Putamen (tissue), 1 donor: ENCODE data around the gene U2AF1L4.

ENCODE experiments used
- DNase-seq: peaks from one replicate; pipeline ENCODE4 v3.0.0-alpha.2; 2016; ENCODE audit warnings: low spot score

The U2AF1L4 gene

GRCh38 chr19:35757231-35757748, 12.1 kb upstream of the U2AF1L4 start:
- no peak for DNase-seq

DNA sequence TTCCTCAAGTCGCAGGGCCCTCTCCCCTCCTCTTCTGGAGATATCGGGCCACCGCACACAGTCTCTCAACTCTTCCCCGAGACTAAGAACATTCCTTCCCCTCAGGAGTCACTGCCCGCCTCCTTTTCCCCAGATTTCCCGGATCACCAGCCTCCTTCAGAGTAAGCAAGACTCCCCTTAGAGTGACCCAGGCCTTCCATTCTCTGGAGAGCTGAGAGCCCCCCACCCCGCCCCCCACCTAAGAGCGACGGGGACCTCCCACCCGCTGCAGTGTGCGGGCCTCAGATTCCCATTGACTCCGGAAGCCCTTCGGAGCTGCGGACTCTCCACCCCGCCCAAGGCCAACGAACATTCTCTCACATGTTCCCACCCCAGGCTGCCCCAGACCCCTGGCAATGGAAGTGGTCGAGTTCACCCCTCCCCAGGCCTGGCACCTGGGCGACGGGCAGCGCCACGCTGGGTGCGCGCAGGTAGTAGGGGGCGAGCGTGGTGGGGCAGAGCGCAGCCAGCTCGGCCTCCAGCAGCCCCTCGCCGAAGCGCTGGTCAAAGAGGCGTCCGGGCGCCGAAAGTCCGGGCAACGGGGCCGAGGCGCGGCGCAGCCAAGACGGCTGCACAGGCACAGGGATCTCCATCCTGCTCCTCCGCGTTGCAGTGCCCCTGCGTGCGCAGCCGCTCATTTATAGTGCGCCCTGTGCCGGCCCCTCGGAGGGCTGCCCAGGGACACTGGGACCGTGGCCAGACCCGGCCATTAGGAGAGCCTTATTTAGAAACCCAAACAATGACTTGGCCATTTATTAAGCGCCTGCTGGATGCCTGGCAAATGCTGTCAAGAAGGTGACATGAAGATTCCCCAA, 11.4 kb upstream of the U2AF1L4 start, which contains the start of gene HSPB6:
Gene HSPB6, minus strand, starts transcription at position 653 of the 854 bp plus-strand sequence. Its CDS starts 21 bp downstream, at position 632.
- DNase-seq: no peak

DNA sequence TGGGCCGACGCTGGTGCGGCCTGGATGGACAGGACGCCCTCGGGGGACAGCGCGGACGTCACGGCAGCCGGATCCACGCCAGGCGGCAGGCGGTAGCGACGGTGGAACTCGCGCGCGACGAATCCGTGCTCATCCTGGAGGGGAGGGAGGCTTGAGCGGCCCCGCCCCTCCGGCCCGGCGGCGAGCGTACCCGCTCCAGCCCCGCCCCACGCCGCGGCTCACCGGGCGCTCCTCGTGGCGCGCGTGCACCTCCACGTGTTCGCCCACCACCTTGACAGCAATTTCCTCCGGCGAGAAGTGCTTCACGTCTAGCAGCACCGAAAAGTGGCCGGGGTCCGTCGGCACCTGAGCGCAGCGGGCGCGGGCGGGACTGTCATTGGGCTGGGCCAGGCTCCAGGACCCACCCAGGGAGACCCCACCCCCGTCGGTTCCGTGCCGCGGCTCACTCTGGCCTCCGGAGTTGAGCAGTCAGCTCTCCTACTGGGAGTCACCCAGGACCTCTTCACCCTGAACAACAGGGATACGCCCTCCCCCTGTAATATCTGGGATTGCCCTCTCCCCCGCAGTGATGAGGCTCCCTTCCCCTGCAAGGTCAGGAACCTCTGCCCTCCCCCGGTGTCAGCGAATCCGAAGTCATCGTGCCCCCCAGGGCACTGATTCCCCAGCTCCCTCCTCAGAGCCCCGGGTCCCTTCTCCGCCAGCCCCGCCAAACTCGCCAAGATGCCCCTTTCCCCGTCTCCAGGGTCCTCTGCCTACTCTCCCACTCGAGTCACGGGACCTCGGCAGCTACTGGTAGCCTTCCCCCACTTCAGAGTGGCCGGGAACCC, 10.5 kb upstream of the U2AF1L4 start:
- DNase-seq: no peak

- no peak for DNase-seq
Measured at GRCh38 chr19:35755131-35755549, 9.9 kb upstream of the U2AF1L4 start.

DNA sequence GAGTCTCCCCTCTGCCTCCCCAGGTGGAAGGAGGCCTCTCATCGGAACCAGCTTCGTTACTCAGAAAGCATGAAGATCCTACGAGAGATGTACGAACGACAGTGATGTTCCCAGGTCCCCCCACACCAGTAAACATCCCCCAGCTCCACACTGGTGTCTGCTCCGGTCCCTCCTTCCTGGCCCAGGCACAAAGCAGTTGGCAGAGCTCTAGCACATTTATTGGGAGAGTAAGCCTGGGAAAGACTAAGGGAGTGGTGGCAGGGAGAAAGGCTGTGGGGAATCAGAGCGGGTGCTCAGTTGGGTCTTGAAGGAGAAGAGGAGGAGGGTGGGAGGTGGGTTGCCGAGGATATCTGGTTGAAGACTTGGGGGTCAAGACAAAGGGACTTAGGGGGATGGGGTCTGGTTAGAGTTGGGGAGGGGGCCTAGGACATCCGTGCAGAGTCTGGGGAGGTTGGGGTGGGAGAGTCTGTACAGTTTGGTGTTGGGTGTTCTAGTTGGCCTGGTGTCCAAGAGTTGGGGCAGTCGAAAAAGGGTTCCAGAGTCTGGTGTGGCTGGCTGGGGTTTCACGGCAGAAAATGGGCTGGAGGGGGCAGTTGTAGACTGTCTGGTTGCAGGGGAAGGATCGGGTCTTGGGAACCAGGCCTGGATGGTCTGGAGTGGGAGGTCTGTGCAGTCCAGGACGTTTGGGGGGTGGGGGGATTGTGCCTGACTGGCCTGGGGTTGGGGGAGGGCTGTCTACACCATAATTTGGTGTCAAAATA, 9.3 kb upstream of the U2AF1L4 start:
- no peak for DNase-seq

DNA sequence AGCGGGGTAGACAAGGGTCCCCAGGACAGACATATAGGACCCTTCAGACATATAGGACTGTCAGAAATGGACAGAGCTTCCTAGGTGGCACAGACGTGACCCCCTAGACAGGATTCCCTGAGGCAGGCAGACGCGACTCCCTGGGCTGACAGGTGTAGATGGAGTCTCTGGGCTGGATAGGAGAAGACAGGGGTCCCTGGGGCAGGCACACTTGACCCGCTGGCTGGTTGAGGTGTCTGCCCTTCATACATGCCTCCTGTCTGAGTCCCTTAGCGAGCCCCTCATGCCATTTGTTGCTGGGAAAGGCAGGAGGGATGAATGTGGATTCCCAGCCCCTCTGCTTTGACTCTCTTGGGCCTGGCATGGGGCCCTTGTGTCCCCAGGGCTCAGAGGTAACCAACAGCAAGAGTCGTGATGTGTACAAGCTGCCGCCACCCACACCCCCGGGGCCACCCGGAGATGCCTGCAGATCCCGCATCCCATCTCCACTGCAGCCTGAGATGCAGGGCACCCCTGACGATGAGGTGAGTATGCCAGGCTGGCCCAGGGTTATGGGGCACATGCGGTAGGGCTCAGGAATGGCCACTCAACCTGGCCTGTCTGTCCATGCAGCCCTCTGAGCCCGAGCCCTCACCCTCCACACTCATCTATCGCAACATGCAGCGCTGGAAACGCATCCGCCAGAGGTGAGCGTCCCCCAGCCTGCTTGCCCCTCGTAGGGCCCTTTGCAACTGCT, 8.6 kb upstream of the U2AF1L4 start:
- DNase-seq: no peak

GRCh38 chr19:35752746-35753350, 7.6 kb upstream of the U2AF1L4 start:
- DNase-seq: no peak

GRCh38 chr19:35751839-35752745, 6.9 kb upstream of the U2AF1L4 start:
- no peak for DNase-seq

GRCh38 chr19:35750167-35750566, 4.9 kb upstream of the U2AF1L4 start:
- no peak for DNase-seq

DNA sequence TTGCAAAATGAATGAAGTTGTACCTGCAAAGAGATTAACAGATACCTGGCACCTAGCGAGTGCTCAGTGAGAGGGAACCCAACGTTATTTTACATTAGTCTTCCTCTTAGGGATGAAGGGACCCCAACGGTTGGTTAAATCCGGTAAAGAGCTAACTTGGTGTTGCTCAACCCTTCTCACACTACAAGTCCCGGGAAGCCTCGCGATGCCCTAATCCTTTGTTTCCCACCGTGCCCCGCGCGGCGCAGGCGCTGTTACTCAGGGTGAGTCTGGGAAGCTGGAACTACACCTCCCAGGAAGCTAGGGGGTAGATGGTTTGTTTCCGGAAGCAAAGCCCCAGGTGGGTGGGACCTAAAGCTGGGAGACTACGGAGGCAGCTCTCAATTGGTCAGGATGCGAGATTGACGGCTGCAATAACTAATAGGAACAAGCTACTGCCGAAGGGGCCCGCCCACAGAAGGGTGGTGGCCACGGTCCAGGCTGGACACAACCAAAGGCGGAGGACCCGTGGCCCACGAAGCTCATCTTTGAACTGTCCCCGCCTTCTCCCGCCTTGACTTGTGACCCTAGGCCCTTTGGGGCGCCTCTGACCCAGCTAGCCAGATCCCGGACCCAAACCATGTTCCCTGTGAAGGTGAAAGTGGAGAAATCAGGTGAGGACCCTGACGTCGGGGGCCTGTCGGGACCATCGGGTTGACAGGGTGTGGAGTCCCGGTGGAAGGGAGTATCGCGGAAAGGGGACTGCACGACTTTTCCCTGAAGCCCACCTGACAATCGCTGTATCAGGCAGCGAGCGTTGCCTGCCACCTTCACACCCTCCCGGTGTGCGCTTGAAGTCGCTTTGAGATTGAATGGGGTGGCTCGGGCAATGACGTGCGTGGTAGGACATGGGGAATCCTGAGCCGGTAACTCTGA, 3.1 kb upstream of the U2AF1L4 start, which contains the start of gene LIN37:
Gene LIN37, plus strand, starts transcription at position 471 of the 915 bp plus-strand sequence. Its CDS starts 149 bp downstream, at position 620.
- DNase-seq: peak; percentile 100

- DNase-seq: no peak
Measured at GRCh38 chr19:35746531-35746930, 1.3 kb upstream of the U2AF1L4 start.

DNA sequence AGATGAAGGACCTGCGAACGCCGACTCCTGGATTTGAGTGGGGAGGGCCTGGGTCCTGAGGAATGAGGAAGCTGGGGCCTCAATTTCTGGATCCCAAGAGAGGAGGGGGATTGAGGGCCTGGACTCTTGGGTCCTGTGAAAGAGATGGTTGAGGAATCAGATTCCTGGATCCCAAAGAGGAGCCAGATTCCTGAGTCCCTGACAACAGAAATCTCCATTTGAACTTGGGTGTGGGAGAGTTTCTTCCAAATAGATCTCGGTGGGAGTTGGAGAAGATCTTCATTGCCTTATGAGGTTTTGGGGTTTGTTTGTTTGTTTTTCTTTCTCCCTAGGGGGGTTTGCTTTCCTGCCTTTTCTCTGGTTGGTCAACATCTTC, 857 bp upstream of the U2AF1L4 start:
- DNase-seq: no peak

- DNase-seq: peak; percentile 96
Measured at GRCh38 chr19:35744430-35745327, 539 bp downstream of the U2AF1L4 start.

GRCh38 chr19:35743640-35744429, 1.4 kb downstream of the U2AF1L4 start:
- DNase-seq: no peak

DNA sequence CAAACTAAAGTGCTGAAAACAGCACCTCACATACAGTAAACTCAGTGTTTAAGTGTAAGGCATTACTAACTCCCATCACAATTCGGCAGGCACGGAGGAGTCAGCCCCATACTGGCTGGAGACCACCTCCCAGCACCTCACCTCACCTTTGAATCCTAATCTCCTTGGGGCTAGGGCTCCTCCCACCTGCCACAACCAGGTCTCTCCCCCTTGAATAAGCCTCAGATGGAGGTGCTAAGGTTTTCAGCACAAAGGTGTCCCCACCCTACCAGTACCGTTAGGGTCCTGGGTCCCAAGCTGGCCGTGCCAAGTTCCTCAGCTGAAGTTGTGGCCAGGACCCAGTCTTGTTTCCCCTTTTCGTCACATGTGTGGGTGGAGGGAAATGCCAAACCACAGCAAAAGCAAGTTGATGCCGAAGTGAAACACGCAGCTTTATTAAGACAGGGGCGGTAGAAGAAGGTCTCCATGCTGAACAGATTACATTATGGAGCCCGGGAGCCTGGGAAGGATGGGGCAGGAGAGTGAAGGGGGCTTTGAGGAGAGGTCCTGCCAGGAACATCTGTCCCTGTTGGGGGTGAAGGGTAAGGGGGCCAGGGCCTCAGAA, 3.0 kb downstream of the U2AF1L4 start, which contains the start of gene IGFLR1:
Gene IGFLR1, minus strand, starts transcription at position 332 of the 604 bp plus-strand sequence. CDS start 1,272 bp downstream, outside the sequence.
- no peak for DNase-seq

DNA sequence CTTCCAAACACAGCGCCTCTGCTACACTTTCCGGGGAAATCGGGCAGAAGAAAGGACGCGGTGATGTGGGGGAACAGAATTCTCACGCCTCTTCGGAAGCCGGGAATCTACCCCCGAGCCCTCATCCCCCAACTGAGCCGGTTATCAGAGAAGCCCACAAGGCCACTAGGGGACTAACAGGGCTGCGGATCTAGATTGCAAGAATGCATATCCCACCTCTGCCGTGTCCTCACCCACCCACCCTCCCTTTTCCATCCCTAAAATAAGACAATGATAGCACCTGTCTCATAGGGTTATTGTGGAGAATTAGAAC, 4.1 kb downstream of the U2AF1L4 start:
- DNase-seq: no peak
